MM.1S (cell line): ENCODE data around the gene PHLDB2.

Experiments used
- EZH2 ChIP-seq: fragments of 300-600 bp; sonication (generic); optimal IDR thresholded peaks from 2 replicates; pipeline ENCODE3; 2017; ENCODE audit warnings: low read depth, mild to moderate bottlenecking, antibody characterized with exemption, low read length, mixed read lengths
- TF ChIP-seq, protein P1 (sequence below): fragments of 300-600 bp; sonication (generic); IDR thresholded peaks from 2 replicates; pipeline ENCODE4 v1.5.1; 2016; ENCODE audit warnings: antibody characterized with exemption, low read length, mixed read lengths

DNA sequence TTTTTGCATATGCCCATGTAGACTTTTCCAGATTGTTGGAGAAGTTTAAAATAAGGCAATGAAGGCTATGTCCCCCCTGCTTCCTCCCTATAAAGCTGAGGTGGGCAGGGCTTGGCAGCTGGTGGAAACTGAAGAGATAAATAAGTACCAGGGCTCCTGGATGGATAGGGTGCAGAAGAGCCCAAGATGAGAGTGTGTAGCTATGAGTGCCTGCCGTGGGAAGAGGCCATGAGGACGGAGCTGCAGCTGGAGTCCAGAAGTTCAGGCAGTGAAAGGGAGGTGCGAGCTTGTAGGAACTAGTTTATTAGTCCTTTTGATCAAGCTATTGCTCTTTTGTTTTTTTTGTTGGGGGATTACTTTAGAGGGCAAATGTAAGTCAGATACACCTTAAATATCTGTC, 52.4 kb downstream of the PHLDB2 start:
- TF ChIP-seq EZH2, result no peak
- TF ChIP-seq, protein P1, sequence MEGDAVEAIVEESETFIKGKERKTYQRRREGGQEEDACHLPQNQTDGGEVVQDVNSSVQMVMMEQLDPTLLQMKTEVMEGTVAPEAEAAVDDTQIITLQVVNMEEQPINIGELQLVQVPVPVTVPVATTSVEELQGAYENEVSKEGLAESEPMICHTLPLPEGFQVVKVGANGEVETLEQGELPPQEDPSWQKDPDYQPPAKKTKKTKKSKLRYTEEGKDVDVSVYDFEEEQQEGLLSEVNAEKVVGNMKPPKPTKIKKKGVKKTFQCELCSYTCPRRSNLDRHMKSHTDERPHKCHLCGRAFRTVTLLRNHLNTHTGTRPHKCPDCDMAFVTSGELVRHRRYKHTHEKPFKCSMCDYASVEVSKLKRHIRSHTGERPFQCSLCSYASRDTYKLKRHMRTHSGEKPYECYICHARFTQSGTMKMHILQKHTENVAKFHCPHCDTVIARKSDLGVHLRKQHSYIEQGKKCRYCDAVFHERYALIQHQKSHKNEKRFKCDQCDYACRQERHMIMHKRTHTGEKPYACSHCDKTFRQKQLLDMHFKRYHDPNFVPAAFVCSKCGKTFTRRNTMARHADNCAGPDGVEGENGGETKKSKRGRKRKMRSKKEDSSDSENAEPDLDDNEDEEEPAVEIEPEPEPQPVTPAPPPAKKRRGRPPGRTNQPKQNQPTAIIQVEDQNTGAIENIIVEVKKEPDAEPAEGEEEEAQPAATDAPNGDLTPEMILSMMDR, result no peak
